ENCODE measurements around the gene HGD. TPM values are rescaled to one million over a fixed set of nuclear protein-coding genes. Genes with fewer than 3 reads are reported as not detected.
"Not testable (repeated sequence)": the region's sequence is repeated elsewhere in the genome, so short reads cannot be mapped to it uniquely, and the experiment has no call there.

Gene HGD
- total RNA-seq, 1 donor from 2014 or later: not detected

GRCh38 chr3:120680193-120680894 is 1.7 kb downstream of the HGD start:
- peaks cover 0 to 2% (median 0%) of the 10 kb centered on the region in 3 donors for H3K9me3 ChIP-seq (ENCODE audit: control insufficient read depth in 3 of 3, low read length in 3 of 3)
- no peak overlapping the region for H3K9ac ChIP-seq (ENCODE audit: low read depth in 1 of 3, low read length in 3 of 3)
- no peaks in the 10 kb centered on the region for H3K36me3 ChIP-seq (ENCODE audit: control insufficient read depth in 3 of 3, insufficient read depth in 3 of 3, low read length in 3 of 3)
- no peak overlapping the region for H3K4me3 ChIP-seq (ENCODE audit: low read length in 3 of 3)
- peaks cover 3 to 11% (median 10%) of the 10 kb centered on the region in 3 donors for H3K4me1 ChIP-seq (ENCODE audit: control insufficient read depth in 3 of 3, insufficient read depth in 3 of 3, low read length in 3 of 3)
- no peak overlapping the region for H3K27ac ChIP-seq (ENCODE audit: low read depth, low read length)
- no peaks in the 10 kb centered on the region for H3K27me3 ChIP-seq (ENCODE audit: control insufficient read depth in 3 of 3, insufficient read depth in 3 of 3, low read length in 3 of 3)

- Histone ChIP-seq H3K9ac (ENCODE audit: low read depth in 1 of 3, low read length in 3 of 3) (peak overlapping the region in 1 of 3 donors; percentile 38), H3K4me3 (ENCODE audit: low read length in 3 of 3) (peak overlapping the region in 1 of 3 donors; percentile 33), H3K36me3 (ENCODE audit: control insufficient read depth in 3 of 3, insufficient read depth in 3 of 3, low read length in 3 of 3) (no peaks in the 10 kb centered on the region), H3K9me3 (ENCODE audit: control insufficient read depth in 3 of 3, low read length in 3 of 3) (peaks cover 0 to 2% (median 0%) of the 10 kb centered on the region in 3 donors), H3K27me3 (ENCODE audit: control insufficient read depth in 3 of 3, insufficient read depth in 3 of 3, low read length in 3 of 3) (no peaks in the 10 kb centered on the region), H3K4me1 (ENCODE audit: control insufficient read depth in 3 of 3, insufficient read depth in 3 of 3, low read length in 3 of 3) (peaks cover 3 to 11% (median 10%) of the 10 kb centered on the region in 3 donors), H3K27ac (ENCODE audit: low read depth, low read length) (peak overlapping the region; percentile 32)
Observed at GRCh38 chr3:120678984-120679383, 3.1 kb downstream of the HGD start.

GRCh38 chr3:120678331-120678947 is 3.6 kb downstream of the HGD start:
- Histone ChIP-seq H3K9ac (ENCODE audit: low read depth in 1 of 3, low read length in 3 of 3) (peak overlapping the region in 1 of 3 donors; percentile 38), H3K27me3 (ENCODE audit: control insufficient read depth in 3 of 3, insufficient read depth in 3 of 3, low read length in 3 of 3) (no peaks in the 10 kb centered on the region), H3K9me3 (ENCODE audit: control insufficient read depth in 3 of 3, low read length in 3 of 3) (peaks cover 0 to 2% (median 0%) of the 10 kb centered on the region in 3 donors), H3K36me3 (ENCODE audit: control insufficient read depth in 3 of 3, insufficient read depth in 3 of 3, low read length in 3 of 3) (no peaks in the 10 kb centered on the region), H3K4me1 (ENCODE audit: control insufficient read depth in 3 of 3, insufficient read depth in 3 of 3, low read length in 3 of 3) (peaks cover 3 to 11% (median 10%) of the 10 kb centered on the region in 3 donors), H3K27ac (ENCODE audit: low read depth, low read length) (peak overlapping the region; percentile 32), H3K4me3 (ENCODE audit: low read length in 3 of 3) (peak overlapping the region in 2 of 3 donors; percentile 1 to 33)

- H3K4me3 ChIP-seq (ENCODE audit: low read length in 3 of 3); H3K27ac ChIP-seq (ENCODE audit: low read depth, low read length); H3K27me3 ChIP-seq (ENCODE audit: control insufficient read depth in 3 of 3, insufficient read depth in 3 of 3, low read length in 3 of 3): not testable (repeated sequence)
Observed at GRCh38 chr3:120677193-120677592, 4.8 kb downstream of the HGD start.

GRCh38 chr3:120673116-120673515 is 8.9 kb downstream of the HGD start:
- no peaks in the 10 kb centered on the region for H3K27me3 ChIP-seq (ENCODE audit: control insufficient read depth in 3 of 3, insufficient read depth in 3 of 3, low read length in 3 of 3)
- H3K27ac ChIP-seq (ENCODE audit: low read depth, low read length): no peak overlapping the region
- peaks cover 0 to 3% (median 1%) of the 10 kb centered on the region in 3 donors for H3K4me1 ChIP-seq (ENCODE audit: control insufficient read depth in 3 of 3, insufficient read depth in 3 of 3, low read length in 3 of 3)

More at GRCh38 chr3:120677193-120677592, 4.8 kb downstream of the HGD start:
- H3K9ac ChIP-seq (ENCODE audit: low read depth in 1 of 3, low read length in 3 of 3); H3K36me3 ChIP-seq (ENCODE audit: control insufficient read depth in 3 of 3, insufficient read depth in 3 of 3, low read length in 3 of 3); H3K9me3 ChIP-seq (ENCODE audit: control insufficient read depth in 3 of 3, low read length in 3 of 3): not testable (repeated sequence)
- peaks cover 3 to 11% (median 10%) of the 10 kb centered on the region in 3 donors for H3K4me1 ChIP-seq (ENCODE audit: control insufficient read depth in 3 of 3, insufficient read depth in 3 of 3, low read length in 3 of 3)

GRCh38 chr3:120670576-120670975 is 11.5 kb downstream of the HGD start:
- H3K9ac ChIP-seq (ENCODE audit: low read depth in 1 of 3, low read length in 3 of 3): no peak overlapping the region
- no peaks in the 10 kb centered on the region for H3K9me3 ChIP-seq (ENCODE audit: control insufficient read depth in 3 of 3, low read length in 3 of 3)
- no peak overlapping the region for H3K27ac ChIP-seq (ENCODE audit: low read depth, low read length)
- H3K4me3 ChIP-seq (ENCODE audit: low read length in 3 of 3): no peak overlapping the region
- no peaks in the 10 kb centered on the region for H3K36me3 ChIP-seq (ENCODE audit: control insufficient read depth in 3 of 3, insufficient read depth in 3 of 3, low read length in 3 of 3)
- no peaks in the 10 kb centered on the region for H3K4me1 ChIP-seq (ENCODE audit: control insufficient read depth in 3 of 3, insufficient read depth in 3 of 3, low read length in 3 of 3)
- no peaks in the 10 kb centered on the region for H3K27me3 ChIP-seq (ENCODE audit: control insufficient read depth in 3 of 3, insufficient read depth in 3 of 3, low read length in 3 of 3)

More at GRCh38 chr3:120673116-120673515, 8.9 kb downstream of the HGD start:
- H3K4me3 ChIP-seq (ENCODE audit: low read length in 3 of 3): no peak overlapping the region
- H3K36me3 ChIP-seq (ENCODE audit: control insufficient read depth in 3 of 3, insufficient read depth in 3 of 3, low read length in 3 of 3): no peaks in the 10 kb centered on the region
- no peak overlapping the region for H3K9ac ChIP-seq (ENCODE audit: low read depth in 1 of 3, low read length in 3 of 3)
- H3K9me3 ChIP-seq (ENCODE audit: control insufficient read depth in 3 of 3, low read length in 3 of 3): no peaks in the 10 kb centered on the region

GRCh38 chr3:120664926-120665325 is 17.1 kb downstream of the HGD start:
- Histone ChIP-seq H3K27ac (ENCODE audit: low read depth, low read length) (no peak overlapping the region), H3K36me3 (ENCODE audit: control insufficient read depth in 3 of 3, insufficient read depth in 3 of 3, low read length in 3 of 3) (no peaks in the 10 kb centered on the region), H3K4me3 (ENCODE audit: low read length in 3 of 3) (no peak overlapping the region), H3K9ac (ENCODE audit: low read depth in 1 of 3, low read length in 3 of 3) (no peak overlapping the region), H3K27me3 (ENCODE audit: control insufficient read depth in 3 of 3, insufficient read depth in 3 of 3, low read length in 3 of 3) (no peaks in the 10 kb centered on the region), H3K4me1 (ENCODE audit: control insufficient read depth in 3 of 3, insufficient read depth in 3 of 3, low read length in 3 of 3) (no peaks in the 10 kb centered on the region), H3K9me3 (ENCODE audit: control insufficient read depth in 3 of 3, low read length in 3 of 3) (no peaks in the 10 kb centered on the region)

GRCh38 chr3:120661945-120662344 is 20.1 kb downstream of the HGD start:
- no peaks in the 10 kb centered on the region for H3K27me3 ChIP-seq (ENCODE audit: control insufficient read depth in 3 of 3, insufficient read depth in 3 of 3, low read length in 3 of 3)
- H3K36me3 ChIP-seq (ENCODE audit: control insufficient read depth in 3 of 3, insufficient read depth in 3 of 3, low read length in 3 of 3): no peaks in the 10 kb centered on the region
- no peaks in the 10 kb centered on the region for H3K9me3 ChIP-seq (ENCODE audit: control insufficient read depth in 3 of 3, low read length in 3 of 3)
- H3K4me1 ChIP-seq (ENCODE audit: control insufficient read depth in 3 of 3, insufficient read depth in 3 of 3, low read length in 3 of 3): no peaks in the 10 kb centered on the region
- no peak overlapping the region for H3K9ac ChIP-seq (ENCODE audit: low read depth in 1 of 3, low read length in 3 of 3)
- H3K4me3 ChIP-seq (ENCODE audit: low read length in 3 of 3): no peak overlapping the region
- H3K27ac ChIP-seq (ENCODE audit: low read depth, low read length): no peak overlapping the region

- Histone ChIP-seq H3K27me3 (ENCODE audit: control insufficient read depth in 3 of 3, insufficient read depth in 3 of 3, low read length in 3 of 3) (no peaks in the 10 kb centered on the region), H3K4me3 (ENCODE audit: low read length in 3 of 3) (no peak overlapping the region), H3K9me3 (ENCODE audit: control insufficient read depth in 3 of 3, low read length in 3 of 3) (no peaks in the 10 kb centered on the region), H3K9ac (ENCODE audit: low read depth in 1 of 3, low read length in 3 of 3) (no peak overlapping the region), H3K4me1 (ENCODE audit: control insufficient read depth in 3 of 3, insufficient read depth in 3 of 3, low read length in 3 of 3) (no peaks in the 10 kb centered on the region), H3K36me3 (ENCODE audit: control insufficient read depth in 3 of 3, insufficient read depth in 3 of 3, low read length in 3 of 3) (no peaks in the 10 kb centered on the region), H3K27ac (ENCODE audit: low read depth, low read length) (no peak overlapping the region)
Observed at GRCh38 chr3:120661106-120661905, 20.7 kb downstream of the HGD start.

Data from skeletal muscle tissue (tissue), 4 donors.